Thyroid gland (tissue), 4 donors: Measurements from ENCODE around the gene UBE2V1. TPM values are rescaled to one million over a fixed set of nuclear protein-coding genes. Genes with fewer than 3 reads are reported as not detected.

ENCODE experiments used
- DNase-seq, 2 donors: peaks; one replicate each; pipeline ENCODE4 v3.0.0-alpha.2; 2019
- H3K27ac ChIP-seq, 3 donors: fragments of 200-600 bp; sonication (generic); 1 replicate in 2 of 3; 2 replicates in 1 of 3; pipeline ENCODE4 v1.5.1; 2016 to 2019; ENCODE audit warnings: mild to moderate bottlenecking in 1 of 3, moderate library complexity in 1 of 3
- H3K27me3 ChIP-seq: fragments of 200-600 bp; sonication (generic); one replicate; pipeline ENCODE4 v1.5.1; 2019
- H3K36me3 ChIP-seq, 2 donors: fragments of 200-600 bp; sonication (generic); one replicate each; pipeline ENCODE4 v1.5.1; 2016 to 2019
- H3K4me1 ChIP-seq, 2 donors: fragments of 200-600 bp; sonication (generic); one replicate each; pipeline ENCODE4 v1.5.1; 2017 to 2019
- H3K4me3 ChIP-seq, 3 donors: fragments of 200-600 bp; sonication (generic); replicated peaks in 1 of 3; 1 replicate in 2 of 3; 2 replicates in 1 of 3; pipeline ENCODE4 v1.5.1; 2016; ENCODE audit warnings: mild to moderate bottlenecking in 1 of 3
- H3K9me3 ChIP-seq: fragments of 200-600 bp; sonication (generic); one replicate; pipeline ENCODE4 v1.5.1; 2017
- POLR2A ChIP-seq, 2 donors: fragments of 450-650 bp; IDR thresholded peaks; one replicate each; pipeline ENCODE4 v1.6.1; 2017; ENCODE audit warnings: antibody characterized with exemption in 2 of 2, mild to moderate bottlenecking in 2 of 2, moderate library complexity in 1 of 2
- WGBS, 2 donors: methylation state at CpG; one replicate each; pipeline ENCODE4 v1.1.5; 2017; 5-methylcytosine and 5-hydroxymethylcytosine counted together
- intact Hi-C: fragments of 100-400 bp; cut with DNase I; formaldehyde crosslinking; loops from one replicate; pipeline ENCODE4 v1.15.1; 2023
- total RNA-seq, 4 donors: library from RNA; depleted of rRNA; stranded (reverse); fragments of >200 nt; gene quantifications; one replicate each; pipeline ENCODE4 v1.2.3, GENCODE V29; 2016
- TF ChIP-seq, protein P1 (sequence below), 6 experiments: fragments of 200-600 bp in 3 of 6; fragments of 450-650 bp in 3 of 6; sonication (generic) in 3 of 6; IDR thresholded peaks; one replicate each; pipeline ENCODE4 v1.5.1; 2016 to 2019; ENCODE audit warnings: antibody characterized with exemption in 6 of 6, mild to moderate bottlenecking in 2 of 6, inconsistent platforms in 1 of 6, moderate library complexity in 1 of 6

The UBE2V1 gene
- total RNA-seq, 4 donors from 2014 or later: 77.3 to 110 (median 92.3) TPM

DNA sequence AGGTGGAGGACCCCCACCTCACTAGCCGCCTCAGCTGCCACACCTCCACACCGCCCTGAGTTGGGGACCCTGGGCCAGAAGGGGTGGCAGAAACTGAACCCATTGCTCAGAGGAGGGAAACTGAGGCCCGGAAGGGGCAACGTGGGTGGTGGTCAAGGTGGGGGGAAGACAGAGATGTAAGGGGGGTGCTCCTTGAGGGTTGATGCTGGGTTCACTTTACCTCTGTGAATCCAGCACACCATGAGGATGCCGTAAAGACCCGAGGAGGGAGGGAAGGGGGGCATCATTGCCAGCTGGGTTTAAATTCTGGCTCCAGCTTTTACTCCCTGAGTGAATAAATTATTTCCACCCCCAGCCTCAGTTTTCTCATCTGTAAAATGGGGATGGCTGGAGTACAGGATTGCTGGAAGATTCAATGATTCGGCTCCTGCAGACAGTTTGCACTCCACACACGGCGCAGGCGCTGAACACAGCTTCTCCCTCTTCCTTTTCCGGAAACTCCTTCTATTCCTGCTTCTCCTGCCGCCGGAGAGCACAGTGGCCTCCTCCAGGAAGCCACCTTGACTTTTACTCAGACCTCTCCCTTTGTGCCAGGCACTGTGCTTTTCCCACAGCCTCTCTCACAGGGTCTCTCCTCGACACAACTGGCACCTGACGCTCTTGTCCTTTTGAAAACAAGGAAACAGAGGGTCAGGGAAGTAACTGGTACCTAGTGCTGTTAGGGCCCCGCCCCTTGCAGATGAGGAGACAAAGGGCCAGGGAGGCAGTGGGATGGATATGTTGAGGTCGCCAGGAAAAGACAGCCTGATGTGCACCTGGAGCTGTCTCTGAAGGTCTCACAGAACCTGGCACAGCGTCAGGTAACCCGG lies 59.4 kb downstream of the UBE2V1 start:
- Histone ChIP-seq H3K27me3 (no peaks in the 10 kb centered on the region), H3K4me1 (peaks cover 59 to 68% of the 10 kb centered on the region in 2 donors), H3K9me3 (no peaks in the 10 kb centered on the region), H3K27ac (peak overlapping the region; percentile 89 to 95 (median 94)), H3K36me3 (no peaks in the 10 kb centered on the region), H3K4me3 (no peak overlapping the region)
- no peak for TF ChIP-seq POLR2A (IDR thresholded peaks at IDR 0.05)
- TF ChIP-seq, protein P1, sequence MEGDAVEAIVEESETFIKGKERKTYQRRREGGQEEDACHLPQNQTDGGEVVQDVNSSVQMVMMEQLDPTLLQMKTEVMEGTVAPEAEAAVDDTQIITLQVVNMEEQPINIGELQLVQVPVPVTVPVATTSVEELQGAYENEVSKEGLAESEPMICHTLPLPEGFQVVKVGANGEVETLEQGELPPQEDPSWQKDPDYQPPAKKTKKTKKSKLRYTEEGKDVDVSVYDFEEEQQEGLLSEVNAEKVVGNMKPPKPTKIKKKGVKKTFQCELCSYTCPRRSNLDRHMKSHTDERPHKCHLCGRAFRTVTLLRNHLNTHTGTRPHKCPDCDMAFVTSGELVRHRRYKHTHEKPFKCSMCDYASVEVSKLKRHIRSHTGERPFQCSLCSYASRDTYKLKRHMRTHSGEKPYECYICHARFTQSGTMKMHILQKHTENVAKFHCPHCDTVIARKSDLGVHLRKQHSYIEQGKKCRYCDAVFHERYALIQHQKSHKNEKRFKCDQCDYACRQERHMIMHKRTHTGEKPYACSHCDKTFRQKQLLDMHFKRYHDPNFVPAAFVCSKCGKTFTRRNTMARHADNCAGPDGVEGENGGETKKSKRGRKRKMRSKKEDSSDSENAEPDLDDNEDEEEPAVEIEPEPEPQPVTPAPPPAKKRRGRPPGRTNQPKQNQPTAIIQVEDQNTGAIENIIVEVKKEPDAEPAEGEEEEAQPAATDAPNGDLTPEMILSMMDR (IDR thresholded peaks at IDR 0.05): no peak
- DNase-seq: no peak
- intact Hi-C loops: no loop called here
- whole genome bisulfite sequencing, 2 donors: 76 to 83% methylated on average over 17 to 19 of the region's 19 CpGs

DNA sequence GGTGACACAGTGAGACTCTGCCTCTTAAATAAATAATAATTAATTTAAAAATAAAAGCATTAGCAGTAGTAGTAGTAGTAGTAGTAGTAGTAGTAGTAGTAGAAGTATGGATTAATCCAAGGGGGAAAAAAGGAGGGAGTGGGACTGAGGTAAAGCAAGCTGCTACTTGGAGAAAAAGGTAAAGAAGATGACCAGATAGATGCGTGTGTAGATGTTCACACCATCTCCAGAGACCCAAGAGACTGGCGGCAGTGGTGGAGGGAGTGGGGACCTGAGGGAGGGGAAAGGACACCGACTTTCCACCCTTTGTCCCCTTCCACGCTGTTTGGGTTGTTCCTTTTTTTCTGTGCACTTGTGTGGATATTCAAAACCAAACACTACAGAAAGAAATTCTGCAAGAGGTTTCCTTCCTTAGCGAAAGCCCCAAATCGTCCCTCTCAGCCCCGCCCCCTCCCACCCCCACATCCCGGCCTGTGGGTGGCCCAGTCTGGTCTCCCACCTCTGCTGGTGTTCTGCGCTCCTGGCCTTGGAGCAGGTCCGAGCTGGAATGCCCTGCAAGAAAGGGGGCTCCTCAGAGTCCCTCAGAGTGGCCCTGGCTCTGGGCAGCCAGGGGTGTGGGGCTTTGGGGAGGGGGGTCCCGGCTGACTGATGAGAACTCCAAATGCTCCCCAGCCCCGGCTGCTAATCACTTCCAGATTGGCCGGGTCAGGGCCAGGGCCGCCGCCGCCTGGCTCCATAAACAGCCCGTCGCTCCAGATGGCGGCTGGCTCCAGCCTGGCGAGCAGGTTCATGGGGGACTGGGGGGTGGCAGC lies 60.2 kb downstream of the UBE2V1 start:
- H3K36me3 ChIP-seq: no peaks in the 10 kb centered on the region
- intact Hi-C loops: no loop called here
- H3K4me3 ChIP-seq: no peak overlapping the region
- DNase-seq: peak in 1 of 2 donors; percentile 20
- H3K27ac ChIP-seq: peak overlapping the region; percentile 24 to 95 (median 89)
- no peaks in the 10 kb centered on the region for H3K9me3 ChIP-seq
- no peak for TF ChIP-seq POLR2A (IDR thresholded peaks at IDR 0.05)
- TF ChIP-seq, protein P1 (IDR thresholded peaks at IDR 0.05): no peak
- no peaks in the 10 kb centered on the region for H3K27me3 ChIP-seq
- 46 to 47% methylated on average over 8 of the region's 20 CpGs for WGBS, 2 donors
- peaks cover 65 to 69% of the 10 kb centered on the region in 2 donors for H3K4me1 ChIP-seq

DNA sequence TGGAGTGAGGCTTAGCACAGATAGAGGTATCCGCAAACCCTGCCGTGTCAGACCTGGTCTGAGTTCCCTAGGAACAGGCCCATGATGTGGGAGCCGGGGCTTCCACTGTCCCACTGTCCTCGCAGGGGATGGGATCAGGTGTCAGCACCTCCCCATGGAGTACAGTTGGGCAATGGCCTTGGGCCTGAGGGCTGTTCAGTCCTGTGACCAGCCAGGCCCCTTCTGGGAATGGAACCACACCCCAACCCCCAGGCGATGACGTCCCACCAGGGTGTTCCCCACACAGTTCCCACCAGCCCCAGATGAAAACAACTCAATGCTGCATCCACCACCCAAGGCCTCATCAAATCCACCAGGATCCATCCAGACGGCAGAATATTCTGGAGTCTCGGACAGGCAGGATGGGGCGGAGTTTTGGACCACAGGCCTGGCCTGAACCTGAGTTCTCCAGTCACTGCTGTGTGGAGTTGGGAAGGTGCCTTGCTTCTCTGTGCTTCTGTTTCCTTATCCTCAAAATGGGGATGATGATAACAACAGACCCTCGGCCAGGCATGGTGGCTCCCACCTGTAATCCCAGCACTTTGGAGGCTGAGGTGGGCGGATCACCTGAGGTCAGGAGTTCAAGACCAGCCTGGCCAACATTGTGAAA lies 62.2 kb downstream of the UBE2V1 start:
- Histone ChIP-seq H3K27ac (no peak overlapping the region), H3K36me3 (no peaks in the 10 kb centered on the region), H3K27me3 (no peaks in the 10 kb centered on the region), H3K4me1 (peaks cover 47 to 65% of the 10 kb centered on the region in 2 donors), H3K9me3 (no peaks in the 10 kb centered on the region), H3K4me3 (no peak overlapping the region)
- no peak for DNase-seq
- intact Hi-C loops: no loop called here
- WGBS, 2 donors: 92 to 93% methylated on average over 6 to 11 of the region's 11 CpGs
- no peak for TF ChIP-seq POLR2A (IDR thresholded peaks at IDR 0.05)
- TF ChIP-seq, protein P1 (IDR thresholded peaks at IDR 0.05): no peak

DNA sequence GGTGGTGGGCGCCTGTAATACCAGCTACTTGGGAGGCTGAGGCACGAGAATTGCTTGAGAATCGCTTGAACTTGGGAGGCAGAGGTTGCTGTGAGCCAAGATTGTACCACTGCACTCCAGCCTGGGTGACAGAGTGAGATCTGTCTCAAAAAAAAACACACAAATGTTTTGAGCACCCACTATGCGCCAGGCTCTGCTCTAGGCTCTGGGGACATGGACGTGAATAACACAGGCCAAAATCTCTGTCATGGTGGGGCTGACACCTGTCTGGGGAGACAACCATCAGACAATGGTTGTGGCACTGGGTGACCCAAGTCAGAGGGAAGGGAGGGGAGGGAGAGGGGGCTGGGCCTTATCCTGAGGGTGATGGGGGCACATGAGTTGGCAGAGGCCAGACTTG lies 62.7 kb downstream of the UBE2V1 start:
- intact Hi-C loops: no loop called here
- Histone ChIP-seq H3K9me3 (no peaks in the 10 kb centered on the region), H3K36me3 (no peaks in the 10 kb centered on the region), H3K4me1 (peaks cover 42 to 61% of the 10 kb centered on the region in 2 donors), H3K27me3 (no peaks in the 10 kb centered on the region), H3K27ac (no peak overlapping the region), H3K4me3 (no peak overlapping the region)
- TF ChIP-seq, protein P1 (IDR thresholded peaks at IDR 0.05): no peak
- no peak for TF ChIP-seq POLR2A (IDR thresholded peaks at IDR 0.05)
- no peak for DNase-seq
- WGBS, 2 donors: 92 to 100% methylated on average over 5 of the region's 5 CpGs
